ENCODE measurements around the gene ATF7IP. TPM values are rescaled to one million over a fixed set of nuclear protein-coding genes. Genes with fewer than 3 reads are reported as not detected.
A peak's percentile ranks its signal among the peaks of the same experiment; 100 is the strongest.

The ATF7IP gene
- total RNA-seq, 1 donor from 2014 or later: 115 TPM

GRCh38 chr12:14416658-14417057 is 51.2 kb downstream of the ATF7IP start:
- peak overlapping the region; percentile 37 for H3K4me2 ChIP-seq (ENCODE audit: low read length)

GRCh38 chr12:14417715-14418114 is 52.2 kb downstream of the ATF7IP start:
- Mint-ChIP-seq H3K4me1 (ENCODE audit: low read depth, unreplicated experiment) (peaks cover 33% of the 10 kb centered on the region), H3K36me3 (ENCODE audit: low read depth, unreplicated experiment) (peaks cover 20% of the 10 kb centered on the region), H3K9me3 (ENCODE audit: unreplicated experiment) (peaks cover 9% of the 10 kb centered on the region), H3K27me3 (ENCODE audit: low read depth, unreplicated experiment) (no peaks in the 10 kb centered on the region), H3K4me3 (ENCODE audit: unreplicated experiment) (peak overlapping the region; percentile 83), H3K27ac (ENCODE audit: unreplicated experiment) (peak overlapping the region; percentile 93)
- Histone ChIP-seq H3K27ac (ENCODE audit: low read depth, low read length) (peak overlapping the region; percentile 55), H3K4me3 (ENCODE audit: insufficient read depth, low read depth, low read length) (no peak overlapping the region), H3K9ac (ENCODE audit: low read length) (no peak overlapping the region), H3K36me3 (ENCODE audit: insufficient read depth, low read length) (peaks cover 6% of the 10 kb centered on the region), H3K27me3 (ENCODE audit: insufficient read depth, low read length) (no peaks in the 10 kb centered on the region), H3K4me2 (ENCODE audit: low read length) (peak overlapping the region; percentile 51), H3K4me1 (ENCODE audit: insufficient read depth, low read length) (peaks cover 10% of the 10 kb centered on the region), H3K9me3 (ENCODE audit: insufficient read depth, low read depth, low read length) (peaks cover 3% of the 10 kb centered on the region), H4K20me1 (ENCODE audit: insufficient read depth, low read length) (peaks cover 19% of the 10 kb centered on the region), H2AFZ (ENCODE audit: low read depth, low read length) (no peak overlapping the region), H3K79me2 (ENCODE audit: insufficient read depth, low read length) (peaks cover 97% of the 10 kb centered on the region)
- DNase-seq (ENCODE audit: low read depth): peak; percentile 90
- FAIRE-seq: peak; percentile 75
- no peak for TF ChIP-seq EZH2 (IDR thresholded peaks at IDR 0.05; ENCODE audit: insufficient read depth, low read length)
- no peak for TF ChIP-seq CTCF (IDR thresholded peaks at IDR 0.05; ENCODE audit: insufficient read depth, low read depth, low read length)

More at GRCh38 chr12:14416658-14417057, 51.2 kb downstream of the ATF7IP start:
- H3K9me3 ChIP-seq (ENCODE audit: insufficient read depth, low read depth, low read length): peaks cover 3% of the 10 kb centered on the region
- Mint-ChIP-seq H3K4me1 (ENCODE audit: low read depth, unreplicated experiment) (peaks cover 34% of the 10 kb centered on the region), H3K36me3 (ENCODE audit: low read depth, unreplicated experiment) (peaks cover 15% of the 10 kb centered on the region), H3K27me3 (ENCODE audit: low read depth, unreplicated experiment) (no peaks in the 10 kb centered on the region), H3K27ac (ENCODE audit: unreplicated experiment) (no peak overlapping the region), H3K4me3 (ENCODE audit: unreplicated experiment) (peak overlapping the region; percentile 21), H3K9me3 (ENCODE audit: unreplicated experiment) (peaks cover 4% of the 10 kb centered on the region)
- peak; percentile 73 for FAIRE-seq
- peaks cover 95% of the 10 kb centered on the region for H3K79me2 ChIP-seq (ENCODE audit: insufficient read depth, low read length)
- TF ChIP-seq EZH2 (IDR thresholded peaks at IDR 0.05; ENCODE audit: insufficient read depth, low read length): no peak
- TF ChIP-seq CTCF (IDR thresholded peaks at IDR 0.05; ENCODE audit: insufficient read depth, low read depth, low read length): peak; percentile 16
- H3K4me1 ChIP-seq (ENCODE audit: insufficient read depth, low read length): peaks cover 10% of the 10 kb centered on the region
- no peak overlapping the region for H2AFZ ChIP-seq (ENCODE audit: low read depth, low read length)
- H4K20me1 ChIP-seq (ENCODE audit: insufficient read depth, low read length): peaks cover 19% of the 10 kb centered on the region
- H3K9ac ChIP-seq (ENCODE audit: low read length): no peak overlapping the region
- H3K27ac ChIP-seq (ENCODE audit: low read depth, low read length): peak overlapping the region; percentile 55
- H3K36me3 ChIP-seq (ENCODE audit: insufficient read depth, low read length): peaks cover 6% of the 10 kb centered on the region
- DNase-seq (ENCODE audit: low read depth): peak; percentile 81
- H3K4me3 ChIP-seq (ENCODE audit: insufficient read depth, low read depth, low read length): no peak overlapping the region
- H3K27me3 ChIP-seq (ENCODE audit: insufficient read depth, low read length): no peaks in the 10 kb centered on the region

- peaks cover 10% of the 10 kb centered on the region for H3K4me1 ChIP-seq (ENCODE audit: insufficient read depth, low read length)
- peak overlapping the region; percentile 67 for H3K4me3 Mint-ChIP-seq (ENCODE audit: unreplicated experiment)
- peak; percentile 29 for DNase-seq (ENCODE audit: low read depth)
Measured at GRCh38 chr12:14418451-14418890, 53.0 kb downstream of the ATF7IP start.

More at GRCh38 chr12:14418451-14418890, 53.0 kb downstream of the ATF7IP start:
- Histone ChIP-seq H3K36me3 (ENCODE audit: insufficient read depth, low read length) (peaks cover 6% of the 10 kb centered on the region), H3K79me2 (ENCODE audit: insufficient read depth, low read length) (peaks cover 97% of the 10 kb centered on the region), H3K27ac (ENCODE audit: low read depth, low read length) (peak overlapping the region; percentile 55), H3K27me3 (ENCODE audit: insufficient read depth, low read length) (no peaks in the 10 kb centered on the region), H3K9me3 (ENCODE audit: insufficient read depth, low read depth, low read length) (peaks cover 3% of the 10 kb centered on the region), H3K9ac (ENCODE audit: low read length) (peak overlapping the region; percentile 40), H3K4me3 (ENCODE audit: insufficient read depth, low read depth, low read length) (peak overlapping the region; percentile 18), H3K4me2 (ENCODE audit: low read length) (peak overlapping the region; percentile 51), H4K20me1 (ENCODE audit: insufficient read depth, low read length) (peaks cover 17% of the 10 kb centered on the region), H2AFZ (ENCODE audit: low read depth, low read length) (no peak overlapping the region)
- H3K9me3 Mint-ChIP-seq (ENCODE audit: unreplicated experiment): peaks cover 11% of the 10 kb centered on the region
- peaks cover 35% of the 10 kb centered on the region for H3K4me1 Mint-ChIP-seq (ENCODE audit: low read depth, unreplicated experiment)
- no peak for FAIRE-seq
- TF ChIP-seq EZH2 (IDR thresholded peaks at IDR 0.05; ENCODE audit: insufficient read depth, low read length) (no peak), CTCF (IDR thresholded peaks at IDR 0.05; ENCODE audit: insufficient read depth, low read depth, low read length) (peak; percentile 19)
- peaks cover 20% of the 10 kb centered on the region for H3K36me3 Mint-ChIP-seq (ENCODE audit: low read depth, unreplicated experiment)
- H3K27me3 Mint-ChIP-seq (ENCODE audit: low read depth, unreplicated experiment): no peaks in the 10 kb centered on the region
- peak overlapping the region; percentile 15 for H3K27ac Mint-ChIP-seq (ENCODE audit: unreplicated experiment)

All from astrocyte (in vitro differentiated cells and primary cell).